NCI-H2081 treated with DMSO at 0.1 percent for 48 hours (cell line): Measurements from ENCODE around the gene HS3ST4.

Experiments used
- DNase-seq: peaks from one replicate; lab custom pipeline; 2025; lab: John Stamatoyannopoulos, UW

Gene HS3ST4

GRCh38 chr16:25691519-25692091 is at the start of gene HS3ST4:
HS3ST4 (plus strand) TSS chr16:25691959.
- no peak for DNase-seq

GRCh38 chr16:25643633-25644032 is 48.1 kb upstream of the HS3ST4 start:
- DNase-seq, result no peak

- DNase-seq, result no peak
Observed at GRCh38 chr16:25656639-25657038, 35.1 kb upstream of the HS3ST4 start.

DNA sequence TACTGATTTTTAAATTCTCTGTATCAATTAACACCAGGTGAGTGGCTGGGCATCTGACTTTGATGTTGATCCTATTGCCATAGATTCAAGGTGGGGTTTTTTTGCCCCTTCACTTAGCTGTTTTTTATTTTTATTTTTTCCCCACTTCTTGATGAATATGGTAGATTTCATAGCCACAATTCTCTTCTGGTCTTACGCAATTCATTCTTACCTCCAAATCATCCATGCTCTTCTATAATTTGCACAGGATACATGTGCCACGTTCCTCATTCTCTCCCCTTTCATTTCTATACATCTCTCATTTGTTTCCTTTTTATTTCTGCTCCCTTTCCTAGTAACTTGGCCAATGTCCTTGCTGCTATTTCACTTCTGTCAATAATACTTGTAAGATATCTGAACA is 14.9 kb upstream of the HS3ST4 start:
- no peak for DNase-seq

DNA sequence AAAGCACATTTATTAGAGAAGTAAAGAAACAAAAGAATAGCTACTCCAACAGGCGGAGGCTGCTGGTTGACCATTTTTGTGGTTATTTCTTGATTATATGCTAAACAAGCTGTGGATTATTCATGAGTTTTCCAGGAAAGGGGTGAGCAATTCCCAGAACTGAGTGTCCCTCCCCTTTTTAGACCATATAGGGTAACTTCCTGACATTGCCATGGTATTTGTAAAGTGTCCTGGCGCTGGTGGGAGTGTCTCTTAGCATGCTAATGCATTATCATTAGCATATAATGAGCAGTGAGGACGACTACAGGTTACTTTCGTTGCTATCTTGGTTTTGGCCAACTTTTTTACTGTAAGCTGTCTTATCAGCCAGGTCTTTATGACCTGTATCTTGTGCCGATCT is 12.2 kb upstream of the HS3ST4 start:
- DNase-seq, result no peak

- DNase-seq, result no peak
Observed at GRCh38 chr16:25689137-25689836, 2.5 kb upstream of the HS3ST4 start.

GRCh38 chr16:25690552-25691143 is 1.1 kb upstream of the HS3ST4 start:
- no peak for DNase-seq

- no peak for DNase-seq
Observed at GRCh38 chr16:25692351-25692741, 587 bp downstream of the HS3ST4 start.

- DNase-seq, result no peak
Observed at GRCh38 chr16:25692742-25693508, 1.2 kb downstream of the HS3ST4 start.

GRCh38 chr16:25693631-25694030 is 1.9 kb downstream of the HS3ST4 start:
- DNase-seq, result no peak

DNA sequence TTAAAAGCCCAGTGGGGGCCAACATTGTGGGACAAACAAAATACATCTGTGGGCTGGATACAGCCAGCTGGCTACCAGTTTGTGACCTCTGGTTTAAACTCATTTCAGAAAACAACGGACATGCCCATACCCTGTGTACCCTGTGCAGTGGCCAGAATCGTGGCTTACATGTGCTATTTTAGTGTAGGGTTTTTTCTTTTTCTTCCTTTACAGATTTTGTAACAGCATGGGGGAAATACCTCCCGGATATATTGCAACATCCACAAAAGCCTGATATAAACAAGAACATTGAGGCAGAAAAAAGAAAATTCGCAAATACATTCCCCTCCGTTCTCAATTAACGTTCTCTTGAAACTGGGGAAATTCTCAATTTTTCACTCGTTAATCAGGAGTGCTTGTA is 7.3 kb downstream of the HS3ST4 start:
- no peak for DNase-seq

DNA sequence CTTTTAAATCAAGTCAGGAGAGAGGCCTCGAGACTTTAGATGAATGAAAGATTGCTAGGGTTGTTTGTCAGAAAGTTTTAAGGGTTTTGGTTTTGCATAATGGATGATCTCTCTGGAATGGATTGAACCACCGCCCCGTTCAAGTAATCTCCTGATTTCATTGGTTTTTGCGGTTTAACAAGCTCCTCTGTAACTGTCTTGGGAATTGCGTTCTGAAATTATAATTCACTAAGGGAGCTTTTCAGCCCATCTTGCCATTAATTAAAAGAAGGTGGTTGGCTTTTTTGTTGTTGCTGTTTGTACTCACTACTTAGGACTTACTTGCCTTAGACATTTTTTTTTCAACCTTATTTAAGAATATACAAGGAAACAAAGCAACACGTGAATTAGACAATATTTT is 8.8 kb downstream of the HS3ST4 start:
- DNase-seq, result no peak

DNA sequence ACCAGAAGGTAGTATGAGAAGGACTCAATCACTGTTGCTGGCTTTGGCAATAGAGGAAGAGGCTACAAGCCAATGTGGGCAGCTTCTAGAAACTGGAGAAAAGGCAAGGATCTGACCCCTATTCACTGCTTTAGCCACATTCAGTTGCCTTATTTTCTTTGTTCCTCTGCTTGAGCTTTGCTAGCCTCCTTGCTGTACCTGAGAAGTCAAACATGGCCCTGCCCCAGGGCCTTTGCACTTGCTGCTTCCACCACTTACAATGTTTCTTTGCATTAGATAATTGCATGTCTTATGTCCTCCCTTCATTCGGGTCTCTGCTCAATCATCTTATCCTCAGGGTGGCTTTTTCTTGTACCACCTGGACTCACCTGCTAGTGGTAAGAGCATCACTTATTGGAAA is 15.8 kb downstream of the HS3ST4 start:
- DNase-seq, result no peak

GRCh38 chr16:25707982-25708583 is 16.3 kb downstream of the HS3ST4 start:
- no peak for DNase-seq

DNA sequence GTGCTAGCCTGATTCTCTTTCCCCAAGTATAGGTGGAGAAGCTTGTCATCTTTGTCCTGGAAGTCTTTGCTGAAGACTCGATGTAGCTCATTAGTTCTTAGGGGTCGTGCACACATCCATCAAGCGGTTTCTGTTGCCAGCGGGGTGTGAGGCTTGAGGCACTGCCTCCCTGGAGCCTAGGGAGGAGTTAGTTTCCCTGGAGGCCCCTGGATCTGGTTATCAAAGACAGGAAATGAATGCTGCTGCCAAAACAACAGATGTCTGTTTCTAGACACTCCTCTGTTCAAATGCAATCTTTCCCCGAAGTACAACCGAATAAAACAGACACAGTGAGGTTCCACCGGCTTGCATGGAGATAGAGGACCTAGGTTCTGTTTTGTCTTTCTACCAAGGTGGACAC is 17.5 kb downstream of the HS3ST4 start:
- DNase-seq, result no peak

- no peak for DNase-seq
Observed at GRCh38 chr16:25713785-25714570, 22.2 kb downstream of the HS3ST4 start.

GRCh38 chr16:25716186-25716585 is 24.4 kb downstream of the HS3ST4 start:
- DNase-seq, result no peak

GRCh38 chr16:25721439-25721838 is 29.7 kb downstream of the HS3ST4 start:
- DNase-seq, result no peak

- DNase-seq, result no peak
Observed at GRCh38 chr16:25726430-25727098, 34.8 kb downstream of the HS3ST4 start.

DNA sequence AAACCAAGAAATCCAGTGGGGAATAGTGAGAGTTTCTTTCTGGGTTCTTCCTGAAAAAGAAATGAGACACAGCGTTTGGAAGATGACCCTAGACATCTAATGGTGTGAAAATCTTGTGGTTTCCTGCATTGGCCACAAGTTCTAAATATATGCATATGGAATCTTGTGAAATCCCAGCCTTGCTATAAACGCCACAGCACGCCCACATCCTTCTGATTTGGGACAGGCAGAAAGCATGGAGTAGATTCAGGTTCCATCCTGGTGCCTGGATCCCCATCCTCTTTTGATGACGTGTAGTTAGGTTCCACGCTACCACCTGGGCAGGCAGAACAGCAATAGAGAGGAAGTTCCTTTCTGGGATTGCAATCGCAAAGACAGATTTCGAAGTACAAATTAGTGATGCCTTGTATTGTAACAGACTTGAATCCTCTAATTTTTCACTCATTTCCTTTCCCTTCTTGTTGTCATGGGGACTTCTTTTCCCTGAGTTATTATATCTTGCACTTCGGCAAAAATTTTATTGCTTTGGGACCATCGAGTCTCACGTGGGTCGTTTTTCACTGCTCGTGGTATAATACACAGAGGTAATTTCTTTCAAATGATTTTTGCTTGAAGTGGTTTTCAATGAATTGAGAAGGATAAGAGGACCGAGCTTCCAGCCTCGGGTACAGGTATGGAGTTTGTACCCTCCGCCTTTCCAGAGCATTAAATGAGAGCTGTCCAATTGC is 37.6 kb downstream of the HS3ST4 start:
- DNase-seq, result no peak
